GM21529 (cell line): ENCODE measurements around the gene CFAP46.
"Not testable (repeated sequence)": the region's sequence is repeated elsewhere in the genome, so short reads cannot be mapped to it uniquely, and the experiment has no call there.

Source experiments
- ATAC-seq: cut with Tn5 transposase; IDR thresholded peaks from one replicate; pipeline ENCODE4 v1.9.1; 2021; ENCODE audit not compliant: unreplicated experiment

Gene CFAP46

GRCh38 chr10:132832186-132832969, 110.0 kb downstream of the CFAP46 start:
- no peak for ATAC-seq

- ATAC-seq, result no peak
Observed at GRCh38 chr10:132829403-132829802, 113.0 kb downstream of the CFAP46 start.

- ATAC-seq, result no peak
Observed at GRCh38 chr10:132828681-132829080, 113.7 kb downstream of the CFAP46 start.

- ATAC-seq, result no peak
Observed at GRCh38 chr10:132827861-132828539, 114.4 kb downstream of the CFAP46 start.

GRCh38 chr10:132827423-132827789, 115.0 kb downstream of the CFAP46 start:
- ATAC-seq, result no peak

GRCh38 chr10:132826524-132827422, 115.6 kb downstream of the CFAP46 start:
- ATAC-seq, result no peak

- not testable (repeated sequence) for ATAC-seq
Observed at GRCh38 chr10:132825783-132826523, 116.4 kb downstream of the CFAP46 start.

GRCh38 chr10:132820056-132820455, 122.3 kb downstream of the CFAP46 start:
- ATAC-seq, result no peak

- no peak for ATAC-seq
Observed at GRCh38 chr10:132817701-132818211, 124.6 kb downstream of the CFAP46 start.

GRCh38 chr10:132816718-132817117, 125.7 kb downstream of the CFAP46 start:
- no peak for ATAC-seq

- ATAC-seq, result no peak
Observed at GRCh38 chr10:132815168-132815857, 127.1 kb downstream of the CFAP46 start.

GRCh38 chr10:132814469-132814856, 127.9 kb downstream of the CFAP46 start:
- no peak for ATAC-seq

GRCh38 chr10:132813560-132814468, 128.6 kb downstream of the CFAP46 start:
- ATAC-seq, result no peak

- ATAC-seq, result no peak
Observed at GRCh38 chr10:132813001-132813401, 129.4 kb downstream of the CFAP46 start.

- ATAC-seq, result no peak
Observed at GRCh38 chr10:132812520-132812919, 129.8 kb downstream of the CFAP46 start.

- no peak for ATAC-seq
Observed at GRCh38 chr10:132811891-132812481, 130.4 kb downstream of the CFAP46 start.

GRCh38 chr10:132810807-132811700, 131.3 kb downstream of the CFAP46 start:
- ATAC-seq, result no peak
